GM19452 (cell line): ENCODE measurements around the gene ABLIM1.
"Not testable (repeated sequence)": the region's sequence is repeated elsewhere in the genome, so short reads cannot be mapped to it uniquely, and the experiment has no call there.

Source experiments
- ATAC-seq: cut with Tn5 transposase; IDR thresholded peaks from one replicate; pipeline ENCODE4 v1.9.1; 2021; ENCODE audit not compliant: unreplicated experiment

Gene ABLIM1

GRCh38 chr10:114658175-114658574 is at the start of gene ABLIM1:
Gene ABLIM1 (minus strand): TSS chr10:114658275. CDS start chr10:114658200, 75 bp downstream.
- no peak for ATAC-seq

GRCh38 chr10:114706458-114707055 is 48.5 kb upstream of the ABLIM1 start:
- no peak for ATAC-seq

- no peak for ATAC-seq
Measured at GRCh38 chr10:114704679-114705078, 46.6 kb upstream of the ABLIM1 start.

GRCh38 chr10:114703377-114704107 is 45.5 kb upstream of the ABLIM1 start:
- ATAC-seq, result no peak

GRCh38 chr10:114698271-114699061 is 40.4 kb upstream of the ABLIM1 start:
- ATAC-seq, result no peak

- ATAC-seq, result no peak
Measured at GRCh38 chr10:114697061-114697598, 39.1 kb upstream of the ABLIM1 start.

- not testable (repeated sequence) for ATAC-seq
Measured at GRCh38 chr10:114696301-114696700, 38.2 kb upstream of the ABLIM1 start.

GRCh38 chr10:114694752-114695151 is 36.7 kb upstream of the ABLIM1 start:
- ATAC-seq, result no peak

GRCh38 chr10:114694062-114694461 is 36.0 kb upstream of the ABLIM1 start:
- ATAC-seq, result no peak

- no peak for ATAC-seq
Measured at GRCh38 chr10:114691442-114691941, 33.4 kb upstream of the ABLIM1 start.

- no peak for ATAC-seq
Measured at GRCh38 chr10:114688786-114689185, 30.7 kb upstream of the ABLIM1 start.

- no peak for ATAC-seq
Measured at GRCh38 chr10:114687459-114687858, 29.4 kb upstream of the ABLIM1 start.

GRCh38 chr10:114686013-114686412 is 27.9 kb upstream of the ABLIM1 start:
- no peak for ATAC-seq

GRCh38 chr10:114685456-114685855 is 27.4 kb upstream of the ABLIM1 start:
- ATAC-seq, result no peak

- ATAC-seq, result no peak
Measured at GRCh38 chr10:114684822-114685209, 26.7 kb upstream of the ABLIM1 start.

GRCh38 chr10:114684084-114684821 is 26.2 kb upstream of the ABLIM1 start:
- ATAC-seq, result no peak

GRCh38 chr10:114683593-114683992 is 25.5 kb upstream of the ABLIM1 start:
- no peak for ATAC-seq

- ATAC-seq, result no peak
Measured at GRCh38 chr10:114683162-114683561, 25.1 kb upstream of the ABLIM1 start.

GRCh38 chr10:114682532-114682931 is 24.5 kb upstream of the ABLIM1 start:
- no peak for ATAC-seq

GRCh38 chr10:114682121-114682520 is 24.0 kb upstream of the ABLIM1 start:
- no peak for ATAC-seq

- ATAC-seq, result no peak
Measured at GRCh38 chr10:114681542-114681941, 23.5 kb upstream of the ABLIM1 start.
